Fibroblast of skin of right biceps (primary cell): Measurements from ENCODE around the gene BSX.

Experiments used
- DNase-seq: peaks from one replicate; pipeline ENCODE4 v3.0.0-alpha.2; 2013

BSX gene

GRCh38 chr11:122951211-122951610, 30.4 kb downstream of the BSX start:
- DNase-seq, result no peak

GRCh38 chr11:122938557-122938956, 43.1 kb downstream of the BSX start:
- DNase-seq, result no peak

GRCh38 chr11:122937983-122938382, 43.7 kb downstream of the BSX start:
- no peak for DNase-seq

GRCh38 chr11:122933416-122933815, 48.2 kb downstream of the BSX start:
- no peak for DNase-seq

GRCh38 chr11:122931510-122931909, 50.1 kb downstream of the BSX start:
- DNase-seq, result no peak
